GM12875 (cell line): ENCODE results near the gene SMIM26.

Experiments used
- H3K4me3 ChIP-seq: one replicate; pipeline ENCODE4 v1.5.1; 2011; ENCODE audit warnings: low read depth, low read length, control low read depth
- CTCF ChIP-seq: IDR thresholded peaks from 2 replicates; pipeline ENCODE4 v1.5.1; 2011; ENCODE audit warnings: low read depth, mild to moderate bottlenecking, control low read depth, inconsistent platforms, low read length, moderate library complexity, borderline replicate concordance; ENCODE audit not compliant: insufficient read depth

Gene SMIM26

GRCh38 chr20:18596270-18596669 lies 29.0 kb downstream of the SMIM26 start:
- no peak for TF ChIP-seq CTCF

DNA sequence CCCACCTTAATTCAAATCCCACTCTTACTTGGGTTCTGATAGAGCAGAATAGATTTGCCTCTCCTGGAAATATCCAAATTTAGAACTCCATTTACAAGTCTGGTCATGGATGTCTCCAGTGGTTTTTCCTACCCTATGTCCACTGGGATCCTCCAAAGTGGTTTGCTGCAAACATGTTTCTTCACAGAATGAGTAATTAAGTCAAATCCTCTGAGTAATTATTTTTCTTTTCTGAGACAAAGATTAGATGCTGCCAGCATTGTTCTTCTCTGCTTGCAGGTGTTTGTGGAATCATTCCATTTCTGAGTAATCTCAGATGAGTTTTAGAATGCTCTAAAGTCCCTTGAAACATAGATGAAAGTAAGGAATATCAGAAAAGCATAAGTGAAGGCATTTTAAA lies 42.5 kb downstream of the SMIM26 start:
- TF ChIP-seq CTCF = no peak
- H3K4me3 ChIP-seq = no peak overlapping the region

More at GRCh38 chr20:18596270-18596669, 29.0 kb downstream of the SMIM26 start:
- no peak overlapping the region for H3K4me3 ChIP-seq

DNA sequence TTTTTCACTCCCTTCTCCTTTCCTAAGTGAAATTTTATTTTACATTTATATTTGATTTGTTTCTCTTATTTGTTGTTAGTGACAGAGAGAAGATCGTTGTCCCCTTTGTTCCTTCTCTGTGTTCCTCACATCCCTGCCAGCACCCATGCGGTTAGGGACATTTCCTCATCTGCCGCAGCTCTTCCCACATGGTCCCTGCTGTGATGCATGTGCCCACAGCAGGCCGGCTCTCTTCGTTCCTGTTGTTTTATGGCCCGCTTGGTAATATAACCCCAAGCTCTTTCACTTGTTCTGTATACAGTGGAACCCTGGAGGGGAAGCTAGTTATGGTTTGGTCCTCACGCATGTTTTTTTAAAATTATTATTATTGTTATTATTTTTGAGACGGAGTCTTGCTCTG lies 44.3 kb downstream of the SMIM26 start:
- H3K4me3 ChIP-seq = no peak overlapping the region
- TF ChIP-seq CTCF = no peak

DNA sequence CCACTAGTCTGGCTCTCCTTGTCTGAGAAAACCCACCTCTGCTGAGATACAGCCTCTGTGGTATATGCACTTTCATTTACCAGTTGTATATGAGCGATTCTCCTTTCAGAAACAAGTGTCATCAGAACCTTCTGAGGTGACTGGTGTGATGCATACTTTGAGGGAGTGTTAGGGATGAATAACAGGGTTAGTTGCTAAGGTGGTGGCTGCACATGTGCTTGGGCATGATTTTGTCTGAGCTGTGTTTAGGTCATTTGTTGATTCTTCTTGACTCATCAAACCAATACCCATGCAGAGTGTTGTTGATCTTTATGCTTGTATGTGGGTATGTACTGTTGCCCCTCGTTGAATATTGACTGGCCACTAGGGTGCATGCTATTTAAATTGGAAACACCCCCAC lies 46.3 kb downstream of the SMIM26 start:
- no peak for TF ChIP-seq CTCF
- H3K4me3 ChIP-seq = no peak overlapping the region

DNA sequence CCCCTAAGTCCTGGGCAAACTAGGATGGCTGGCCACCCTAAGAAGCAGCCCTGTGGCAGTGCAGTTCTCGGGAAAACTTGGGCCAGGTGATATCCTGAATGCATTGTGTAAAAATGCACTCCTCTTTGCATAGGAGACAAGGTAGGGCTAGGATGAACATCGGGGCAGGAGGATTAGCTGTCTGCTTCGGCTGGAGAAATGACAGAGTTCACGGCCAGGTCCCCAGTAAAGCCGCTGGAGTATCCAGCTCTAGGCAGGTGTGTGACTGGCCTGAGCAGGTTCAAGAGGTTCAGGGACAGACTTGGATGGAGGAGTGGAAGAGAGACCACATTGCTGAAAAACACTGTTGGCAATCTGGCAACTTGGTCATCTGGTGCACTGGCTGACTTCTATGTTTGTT lies 47.0 kb downstream of the SMIM26 start:
- H3K4me3 ChIP-seq = no peak overlapping the region
- TF ChIP-seq CTCF = no peak

GRCh38 chr20:18615020-18615650 lies 47.9 kb downstream of the SMIM26 start:
- H3K4me3 ChIP-seq = no peak overlapping the region
- no peak for TF ChIP-seq CTCF
